Panc1 (cell line): ENCODE data around the gene LOXL1. TPM values are rescaled to one million over a fixed set of nuclear protein-coding genes. Genes with fewer than 3 reads are reported as not detected.

Experiments used
- ATAC-seq: fragments of 200-7000 bp; cut with Tn5 transposase; 2 replicates; pipeline ENCODE4 v1.9.1; 2020; ENCODE audit warnings: mild to moderate bottlenecking, moderate library complexity
- BruUV-seq: library from RNA; stranded (reverse); fragments of 400-500 nt; replicated peaks from 2 replicates; lab custom pipeline; 2021; lab: Mats Ljungman, UMichigan
- CTCF ChIA-PET: fragments of 300-600 bp; sonication (Branson Sonifier 250); formaldehyde crosslinking; loops from one replicate; lab custom pipeline; 2022; ENCODE audit warnings: antibody characterized with exemption; lab: Charles Lee
- POLR2A ChIA-PET: fragments of 300-600 bp; sonication (Branson Sonifier 250); formaldehyde crosslinking; loops from one replicate; lab custom pipeline; 2022; ENCODE audit warnings: antibody characterized with exemption; lab: Charles Lee
- DNase-seq: peaks from one replicate; pipeline ENCODE4 v3.0.0-alpha.2; 2010; ENCODE audit warnings: low read depth, low spot score
- H3K27ac ChIP-seq: 2 replicates; pipeline ENCODE4 v1.5.1; 2011; ENCODE audit warnings: mild to moderate bottlenecking, low read length, inconsistent platforms
- H3K27me3 ChIP-seq: fragments of 200-500 bp; sonication (Bioruptor generic); 2 replicates; pipeline ENCODE4 v1.6.0; 2014; ENCODE audit warnings: low read length, inconsistent platforms; ENCODE audit not compliant: control insufficient read depth, insufficient read depth
- H3K36me3 ChIP-seq: fragments of 200-500 bp; sonication (Bioruptor generic); 2 replicates; pipeline ENCODE4 v1.5.1; 2014; ENCODE audit warnings: inconsistent platforms, mild to moderate bottlenecking, low read length, moderate library complexity; ENCODE audit not compliant: control insufficient read depth, insufficient read depth
- H3K4me1 ChIP-seq: 2 replicates; pipeline ENCODE4 v1.5.1; 2011; ENCODE audit warnings: inconsistent platforms, mild to moderate bottlenecking, low read length, moderate library complexity; ENCODE audit not compliant: control insufficient read depth, insufficient read depth
- H3K4me3 ChIP-seq, 2 experiments: 2 replicates each; pipeline ENCODE4 v1.5.1; 2011 to 2012; ENCODE audit warnings: low read depth in 2 of 2, low read length in 2 of 2, mild to moderate bottlenecking in 2 of 2, inconsistent platforms in 1 of 2, moderate library complexity in 1 of 2
- H3K9me3 ChIP-seq: fragments of 200-500 bp; sonication (Bioruptor generic); 2 replicates; pipeline ENCODE4 v1.5.1; 2014; ENCODE audit warnings: low read depth, mild to moderate bottlenecking, inconsistent platforms, low read length, moderate library complexity; ENCODE audit not compliant: control insufficient read depth, insufficient read depth
- CTCF ChIP-seq: fragments of 450-650 bp; IDR thresholded peaks from 2 replicates; pipeline ENCODE4 v1.5.1; 2017; ENCODE audit warnings: mild to moderate bottlenecking
- POLR2AphosphoS5 ChIP-seq: IDR thresholded peaks from 2 replicates; pipeline ENCODE4 v1.6.1; 2012; ENCODE audit warnings: mild to moderate bottlenecking, low read depth, low read length, moderate library complexity
- REST ChIP-seq, 2 experiments: IDR thresholded peaks; 2 replicates each; pipeline ENCODE4 v1.6.1; 2011 to 2012; ENCODE audit warnings: low read depth in 2 of 2, control low read depth in 1 of 2, low read length in 1 of 2, mild to moderate bottlenecking in 1 of 2, moderate library complexity in 1 of 2; ENCODE audit not compliant: insufficient read depth in 1 of 2
- SIN3A ChIP-seq: IDR thresholded peaks from 2 replicates; pipeline ENCODE4 v1.6.1; 2012; ENCODE audit warnings: low read depth, mild to moderate bottlenecking, low read length, moderate library complexity, borderline replicate concordance; ENCODE audit not compliant: insufficient read depth
- TCF7L2 ChIP-seq: IDR thresholded peaks from 2 replicates; pipeline ENCODE4 v1.6.1; 2011; ENCODE audit warnings: mild to moderate bottlenecking, low read depth, low read length, inconsistent platforms
- in situ Hi-C: cut with HindIII; loops from 2 replicates; pipeline ENCODE4 v1.10.0; 2016; ENCODE audit warnings: low sequenced_read_pairs, low pct_unique_long_range_greater_than_20kb
- intact Hi-C: fragments of 100-400 bp; cut with micrococcal nuclease; formaldehyde crosslinking; loops from one replicate; pipeline ENCODE4 v1.10.0; 2022; ENCODE audit not compliant: unreplicated experiment
- total RNA-seq: library from RNA; stranded (reverse); gene quantifications from one replicate; pipeline ENCODE4 v1.2.1, GENCODE V29; 2021; ENCODE audit not compliant: unreplicated experiment

Gene LOXL1
- total RNA-seq, 1 experiment from 2014 or later = 18.6 TPM

GRCh38 chr15:73988445-73988969, 62.2 kb downstream of the LOXL1 start:
- ChIA-PET CTCF (no interaction called here), POLR2A (no interaction called here)
- no peak overlapping the region for H3K27ac ChIP-seq
- no peaks in the 10 kb centered on the region for H3K27me3 ChIP-seq
- no TSS peak for BruUV-seq
- no peak overlapping the region for H3K4me3 ChIP-seq
- no peak for ATAC-seq
- TF ChIP-seq REST (IDR thresholded peaks at IDR 0.05; ENCODE audit: insufficient read depth in 1 of 2, low read depth in 2 of 2, low read length in 1 of 2) (no peak), CTCF (no peak), SIN3A (no peak), TCF7L2 (no peak), POLR2AphosphoS5 (no peak)
- H3K4me1 ChIP-seq = peaks cover 18% of the 10 kb centered on the region
- in situ Hi-C loops = no loop called here
- intact Hi-C loops = no loop called here
- H3K36me3 ChIP-seq = no peaks in the 10 kb centered on the region
- DNase-seq = no peak
- no peaks in the 10 kb centered on the region for H3K9me3 ChIP-seq

DNA sequence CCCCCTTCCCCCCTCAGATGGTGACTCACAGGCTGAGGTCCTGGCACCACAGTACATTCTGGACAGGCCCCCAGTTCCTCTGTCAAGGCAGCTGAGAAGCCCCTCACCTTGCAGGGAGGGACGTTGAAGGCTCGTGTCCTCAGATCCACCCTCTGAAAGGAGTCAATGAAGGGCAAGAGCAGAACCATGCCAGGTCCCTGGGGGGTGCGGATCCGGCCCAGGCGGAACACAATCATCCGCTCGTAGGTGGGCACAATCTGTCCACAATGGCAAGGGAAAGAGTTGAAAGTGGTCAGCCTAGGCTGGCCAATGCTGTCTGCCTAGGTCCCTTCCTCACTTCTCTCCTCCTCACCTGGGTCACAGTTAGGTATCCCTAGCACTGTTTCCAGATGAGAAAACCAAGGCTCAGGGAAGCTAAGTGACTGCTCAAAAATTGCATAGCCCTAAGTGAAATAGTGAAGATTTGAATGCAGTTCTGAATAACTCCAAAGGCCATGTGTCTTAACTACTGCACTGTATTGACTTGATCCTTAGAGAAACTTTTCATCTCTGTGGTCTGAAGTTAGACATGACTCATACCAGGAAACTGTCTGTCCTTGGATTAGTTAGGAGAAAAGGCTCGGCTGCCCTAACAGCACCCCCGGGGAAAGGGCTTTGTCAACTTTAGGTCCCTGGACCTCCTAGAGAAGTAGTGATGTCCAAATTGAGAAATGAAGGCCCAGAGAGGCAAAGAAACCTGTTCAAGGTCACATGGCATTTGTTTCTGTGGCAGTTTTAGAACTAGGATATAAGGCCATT, 62.9 kb downstream of the LOXL1 start:
- no peak for TF ChIP-seq TCF7L2
- no peak for TF ChIP-seq POLR2AphosphoS5
- TF ChIP-seq SIN3A = no peak
- TF ChIP-seq CTCF = no peak
- TF ChIP-seq REST (IDR thresholded peaks at IDR 0.05; ENCODE audit: insufficient read depth in 1 of 2, low read depth in 2 of 2, low read length in 1 of 2) = no peak
- intact Hi-C loops = no loop called here
- Histone ChIP-seq H3K27ac (no peak overlapping the region; the same call in 1 of the 2 replicates), H3K27me3 (no peaks in the 10 kb centered on the region), H3K4me1 (peaks cover 23% of the 10 kb centered on the region), H3K36me3 (no peaks in the 10 kb centered on the region), H3K4me3 (no peak overlapping the region), H3K9me3 (no peaks in the 10 kb centered on the region)
- in situ Hi-C loops = no loop called here
- no TSS peak for BruUV-seq
- ATAC-seq = no peak
- DNase-seq = no peak
- CTCF ChIA-PET = no interaction called here
- POLR2A ChIA-PET = no interaction called here
